PC-3 (cell line): ENCODE results near the gene KRTAP5-10.
"Not testable (repeated sequence)": the region's sequence is repeated elsewhere in the genome, so short reads cannot be mapped to it uniquely, and the experiment has no call there.

Experiments
- EZH2 ChIP-seq: fragments of 300-600 bp; sonication (generic); IDR thresholded peaks from one replicate; pipeline ENCODE4 v1.6.1; 2017; ENCODE audit warnings: antibody characterized with exemption, mild to moderate bottlenecking, low read length; ENCODE audit not compliant: unreplicated experiment
- EZH2phosphoT487 ChIP-seq: fragments of 300-600 bp; sonication (generic); IDR thresholded peaks from 2 replicates; pipeline ENCODE4 v1.6.1; 2018; ENCODE audit warnings: mild to moderate bottlenecking, antibody characterized with exemption, low read length, borderline replicate concordance
- TF ChIP-seq, protein P1 (sequence below): fragments of 300-600 bp; sonication (generic); conservative IDR thresholded peaks from 2 replicates; pipeline ENCODE4 v1.5.1; 2017; ENCODE audit warnings: antibody characterized with exemption, low read depth, mild to moderate bottlenecking, low read length

DNA sequence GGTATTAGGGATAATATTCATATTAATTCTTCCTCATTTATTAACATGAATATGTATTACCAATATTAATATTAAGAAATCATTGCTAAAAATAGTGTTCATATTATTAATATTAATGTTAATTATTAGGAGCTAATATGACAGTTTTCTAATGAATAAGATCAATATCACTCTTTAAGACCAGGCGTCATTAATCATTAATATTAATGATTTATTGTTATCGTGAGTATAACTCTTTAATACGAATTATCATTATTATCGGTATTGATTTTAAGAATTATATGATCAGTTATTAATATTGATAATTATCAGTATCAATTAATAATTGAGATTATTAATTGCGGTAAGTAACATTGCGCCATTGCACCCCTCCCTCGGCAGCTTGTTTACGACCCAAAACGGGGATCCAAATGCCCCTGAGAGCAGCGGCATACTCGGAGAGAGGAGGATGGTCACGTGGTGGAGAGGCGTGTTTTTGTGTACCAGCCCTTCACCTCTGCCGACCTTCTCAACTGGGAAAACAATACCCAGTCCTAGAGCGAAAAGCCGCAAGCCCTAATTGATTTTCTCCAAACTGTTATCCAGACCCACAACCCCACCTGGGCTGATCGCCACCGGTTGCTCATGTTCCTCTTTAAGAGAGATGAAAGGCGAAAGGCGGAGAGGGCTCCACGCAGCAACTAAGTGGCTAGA lies 46.0 kb downstream of the KRTAP5-10 start:
- TF ChIP-seq, protein P1, sequence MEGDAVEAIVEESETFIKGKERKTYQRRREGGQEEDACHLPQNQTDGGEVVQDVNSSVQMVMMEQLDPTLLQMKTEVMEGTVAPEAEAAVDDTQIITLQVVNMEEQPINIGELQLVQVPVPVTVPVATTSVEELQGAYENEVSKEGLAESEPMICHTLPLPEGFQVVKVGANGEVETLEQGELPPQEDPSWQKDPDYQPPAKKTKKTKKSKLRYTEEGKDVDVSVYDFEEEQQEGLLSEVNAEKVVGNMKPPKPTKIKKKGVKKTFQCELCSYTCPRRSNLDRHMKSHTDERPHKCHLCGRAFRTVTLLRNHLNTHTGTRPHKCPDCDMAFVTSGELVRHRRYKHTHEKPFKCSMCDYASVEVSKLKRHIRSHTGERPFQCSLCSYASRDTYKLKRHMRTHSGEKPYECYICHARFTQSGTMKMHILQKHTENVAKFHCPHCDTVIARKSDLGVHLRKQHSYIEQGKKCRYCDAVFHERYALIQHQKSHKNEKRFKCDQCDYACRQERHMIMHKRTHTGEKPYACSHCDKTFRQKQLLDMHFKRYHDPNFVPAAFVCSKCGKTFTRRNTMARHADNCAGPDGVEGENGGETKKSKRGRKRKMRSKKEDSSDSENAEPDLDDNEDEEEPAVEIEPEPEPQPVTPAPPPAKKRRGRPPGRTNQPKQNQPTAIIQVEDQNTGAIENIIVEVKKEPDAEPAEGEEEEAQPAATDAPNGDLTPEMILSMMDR: not testable (repeated sequence)
- not testable (repeated sequence) for TF ChIP-seq EZH2, EZH2phosphoT487
